Smooth muscle cell (in vitro differentiated cells): ENCODE results near the gene DOCK6. TPM values are rescaled to one million over a fixed set of nuclear protein-coding genes. Genes with fewer than 3 reads are reported as not detected.

Source experiments
- DNase-seq: peaks from one replicate; lab custom pipeline; 2025; ENCODE audit not compliant: unreplicated experiment; lab: John Stamatoyannopoulos, UW
- H2AFZ ChIP-seq: fragments of 200-600 bp; sonication (generic); 2 replicates; pipeline ENCODE4 v1.6.0; 2016; ENCODE audit warnings: antibody characterized with exemption, low read depth, mild to moderate bottlenecking
- H3F3A ChIP-seq: fragments of 200-600 bp; sonication (generic); 2 replicates; pipeline ENCODE4 v1.6.0; 2017; ENCODE audit warnings: antibody characterized with exemption, low read depth
- H3K27ac ChIP-seq: fragments of 200-600 bp; sonication (generic); 2 replicates; pipeline ENCODE4 v1.5.1; 2016; ENCODE audit warnings: low read depth, mild to moderate bottlenecking
- H3K27me3 ChIP-seq: fragments of 200-600 bp; sonication (generic); 2 replicates; pipeline ENCODE4 v1.6.1; 2016; ENCODE audit warnings: low read depth, mild to moderate bottlenecking
- H3K36me3 ChIP-seq: fragments of 200-600 bp; sonication (generic); 2 replicates; pipeline ENCODE4 v1.5.1; 2016; ENCODE audit warnings: low read depth
- H3K4me1 ChIP-seq: fragments of 200-600 bp; sonication (generic); 2 replicates; pipeline ENCODE4 v1.5.1; 2016; ENCODE audit warnings: low read depth
- H3K4me2 ChIP-seq: fragments of 200-600 bp; sonication (generic); 2 replicates; pipeline ENCODE4 v1.6.0; 2016; ENCODE audit warnings: mild to moderate bottlenecking
- H3K4me3 ChIP-seq: fragments of 200-600 bp; sonication (generic); 2 replicates; pipeline ENCODE4 v1.5.1; 2016; ENCODE audit warnings: mild to moderate bottlenecking
- H3K79me2 ChIP-seq: fragments of 200-600 bp; sonication (generic); 2 replicates; pipeline ENCODE4 v1.6.0; 2016; ENCODE audit warnings: low read depth, mild to moderate bottlenecking
- H3K9ac ChIP-seq: fragments of 200-600 bp; sonication (generic); 2 replicates; pipeline ENCODE4 v1.6.0; 2016; ENCODE audit warnings: low read depth
- H3K9me3 ChIP-seq: fragments of 200-600 bp; sonication (generic); replicated peaks from 2 replicates; pipeline ENCODE4 v1.5.1; 2016; ENCODE audit warnings: low read depth
- H4K20me1 ChIP-seq: fragments of 200-600 bp; sonication (generic); 2 replicates; pipeline ENCODE4 v1.6.0; 2016; ENCODE audit warnings: low read depth
- WGBS: methylation state at CpG from one replicate; pipeline ENCODE4 v1.1.7; 2016; ENCODE audit warnings: low lambda C conversion rate; 5-methylcytosine and 5-hydroxymethylcytosine counted together
- polyA plus RNA-seq: library from polyadenylated mRNA; unstranded; fragments of >200 nt; fragmentation: Nextera tagmentation; extraction: Ambion mirVana; gene quantifications from 2 replicates; pipeline ENCODE4 v1.2.1, GENCODE V29; 2016
- total RNA-seq: library from RNA; depleted of rRNA; stranded (reverse); fragments of >200 nt; gene quantifications from 2 replicates; pipeline ENCODE4 v1.2.3, GENCODE V29; 2014
- TF ChIP-seq, protein P1 (sequence below): fragments of 200-600 bp; sonication (generic); IDR thresholded peaks from 2 replicates; pipeline ENCODE4 v1.5.1; 2017; ENCODE audit warnings: borderline replicate concordance, mild to moderate bottlenecking, antibody characterized with exemption; ENCODE audit not compliant: insufficient read depth, poor library complexity, severe bottlenecking

The DOCK6 gene
- total and polyA plus RNA-seq, 2 experiments from 2014 or later, result 13.8 to 14.8 TPM

DNA sequence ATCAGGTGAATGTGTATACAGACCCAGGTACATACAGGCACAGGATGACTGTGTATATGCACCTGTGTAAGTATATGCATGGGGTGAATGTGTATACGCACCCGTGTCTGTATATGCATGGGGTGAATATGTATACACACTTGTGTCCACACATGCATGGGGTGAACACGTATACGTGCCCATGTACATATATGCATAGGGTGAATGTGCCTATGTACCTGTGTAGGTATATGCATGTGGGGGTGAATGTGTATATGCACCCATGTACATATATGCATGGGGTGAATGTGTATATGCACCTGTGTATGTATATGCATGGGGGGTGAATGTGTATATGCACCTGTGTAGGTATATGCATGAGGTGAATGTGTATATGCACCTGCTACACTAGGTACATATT, 29.8 kb downstream of the DOCK6 start:
- no peak for DNase-seq

DNA sequence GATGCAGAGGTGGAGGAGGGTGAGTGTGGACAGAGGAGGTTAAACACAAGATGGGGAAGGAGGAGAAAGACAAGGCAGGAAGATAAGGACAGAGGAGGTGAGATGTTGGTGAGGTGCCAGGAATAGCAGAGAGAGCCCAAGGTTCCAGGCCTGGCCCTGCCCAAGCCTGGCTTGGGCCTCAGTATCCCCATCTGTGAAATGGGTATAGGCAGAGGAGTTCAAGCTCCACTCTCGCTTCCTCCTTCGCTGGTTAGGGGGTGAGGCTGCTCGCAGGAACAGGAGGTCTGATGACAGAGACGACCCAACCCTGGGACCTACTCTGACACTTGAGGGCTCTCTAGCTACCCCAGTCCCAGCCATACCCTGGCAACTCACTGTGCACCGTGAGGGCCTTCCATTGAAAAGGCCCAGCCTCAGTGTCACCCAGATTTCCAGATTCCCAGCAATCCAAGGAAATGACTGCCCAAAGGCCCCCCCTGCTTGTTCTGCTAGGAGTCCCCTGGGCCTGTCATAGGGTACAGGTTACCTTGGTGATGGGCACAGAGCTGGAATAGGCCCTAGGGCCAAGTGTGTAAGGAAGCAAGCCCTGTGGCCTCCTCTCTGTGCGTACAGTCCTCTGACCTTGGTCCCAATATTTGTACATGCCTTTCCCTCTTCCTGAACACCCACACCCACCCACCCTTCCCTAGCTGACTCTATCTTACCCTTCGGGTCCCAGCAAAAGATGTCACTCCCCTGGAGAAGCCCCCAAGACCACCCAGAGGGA, 31.5 kb downstream of the DOCK6 start:
- Histone ChIP-seq H3K4me3 (no peak overlapping the region), H3K27me3 (no peaks in the 10 kb centered on the region), H4K20me1 (no peaks in the 10 kb centered on the region), H3K9ac (no peak overlapping the region), H3K4me2 (no peak overlapping the region), H2AFZ (no peak overlapping the region), H3F3A (no peaks in the 10 kb centered on the region), H3K79me2 (no peaks in the 10 kb centered on the region), H3K9me3 (no peaks in the 10 kb centered on the region), H3K4me1 (no peaks in the 10 kb centered on the region), H3K27ac (no peak overlapping the region), H3K36me3 (no peaks in the 10 kb centered on the region)
- TF ChIP-seq, protein P1, sequence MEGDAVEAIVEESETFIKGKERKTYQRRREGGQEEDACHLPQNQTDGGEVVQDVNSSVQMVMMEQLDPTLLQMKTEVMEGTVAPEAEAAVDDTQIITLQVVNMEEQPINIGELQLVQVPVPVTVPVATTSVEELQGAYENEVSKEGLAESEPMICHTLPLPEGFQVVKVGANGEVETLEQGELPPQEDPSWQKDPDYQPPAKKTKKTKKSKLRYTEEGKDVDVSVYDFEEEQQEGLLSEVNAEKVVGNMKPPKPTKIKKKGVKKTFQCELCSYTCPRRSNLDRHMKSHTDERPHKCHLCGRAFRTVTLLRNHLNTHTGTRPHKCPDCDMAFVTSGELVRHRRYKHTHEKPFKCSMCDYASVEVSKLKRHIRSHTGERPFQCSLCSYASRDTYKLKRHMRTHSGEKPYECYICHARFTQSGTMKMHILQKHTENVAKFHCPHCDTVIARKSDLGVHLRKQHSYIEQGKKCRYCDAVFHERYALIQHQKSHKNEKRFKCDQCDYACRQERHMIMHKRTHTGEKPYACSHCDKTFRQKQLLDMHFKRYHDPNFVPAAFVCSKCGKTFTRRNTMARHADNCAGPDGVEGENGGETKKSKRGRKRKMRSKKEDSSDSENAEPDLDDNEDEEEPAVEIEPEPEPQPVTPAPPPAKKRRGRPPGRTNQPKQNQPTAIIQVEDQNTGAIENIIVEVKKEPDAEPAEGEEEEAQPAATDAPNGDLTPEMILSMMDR, result no peak
- DNase-seq, result no peak
- 88% methylated on average over 7 of the region's 7 CpGs for WGBS

More for the DNA sequence above, 29.8 kb downstream of the DOCK6 start:
- Histone ChIP-seq H3K9ac (no peak overlapping the region), H2AFZ (no peak overlapping the region), H3K27ac (no peak overlapping the region), H3K9me3 (no peaks in the 10 kb centered on the region), H3K4me1 (no peaks in the 10 kb centered on the region), H3K4me3 (no peak overlapping the region), H4K20me1 (no peaks in the 10 kb centered on the region), H3K79me2 (no peaks in the 10 kb centered on the region), H3K36me3 (no peaks in the 10 kb centered on the region), H3K27me3 (no peaks in the 10 kb centered on the region), H3F3A (no peaks in the 10 kb centered on the region), H3K4me2 (no peak overlapping the region)
- WGBS, result 90% methylated on average over 4 of the region's 4 CpGs
- TF ChIP-seq, protein P1, result no peak

DNA sequence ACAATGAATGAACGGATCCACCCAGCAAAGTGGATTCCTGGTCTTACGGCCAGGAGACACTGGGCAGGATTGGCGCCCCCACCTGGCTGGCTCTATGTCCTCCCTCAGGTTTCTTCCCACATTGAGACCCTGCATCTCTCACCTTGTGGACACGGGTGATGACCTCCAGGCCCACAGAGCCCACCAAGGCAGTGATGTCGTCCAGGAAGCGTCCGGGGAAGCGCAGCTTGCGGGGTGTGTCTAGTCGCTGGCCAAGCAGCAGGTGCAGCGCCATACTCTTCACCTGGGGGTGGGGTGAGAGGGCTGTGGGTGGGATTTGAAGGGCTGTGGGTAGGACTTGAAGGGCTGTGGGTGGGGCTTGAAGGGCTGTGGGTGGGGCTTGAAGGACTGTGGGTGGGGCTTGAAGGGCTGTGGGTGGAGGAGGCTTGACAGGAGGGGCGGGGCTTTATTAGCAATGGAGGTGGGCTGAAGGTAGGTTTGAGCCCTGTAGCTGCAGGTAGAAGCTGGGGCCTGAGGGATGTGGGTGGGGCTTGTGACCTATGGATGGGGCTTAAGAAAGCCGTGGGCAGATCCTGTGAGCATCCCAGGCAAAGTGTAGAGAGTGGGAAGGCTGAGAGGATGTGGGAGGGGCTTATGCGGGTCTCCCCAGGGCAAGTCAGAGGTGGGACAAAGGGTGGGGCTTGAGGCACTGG, 35.0 kb downstream of the DOCK6 start:
- Histone ChIP-seq H3K36me3 (peaks cover under 1% of the 10 kb centered on the region), H3K79me2 (no peaks in the 10 kb centered on the region), H2AFZ (no peak overlapping the region), H3K4me1 (no peaks in the 10 kb centered on the region), H3K27me3 (no peaks in the 10 kb centered on the region), H3K9ac (no peak overlapping the region), H3K4me2 (no peak overlapping the region), H3F3A (no peaks in the 10 kb centered on the region), H3K4me3 (no peak overlapping the region), H3K9me3 (no peaks in the 10 kb centered on the region), H4K20me1 (no peaks in the 10 kb centered on the region), H3K27ac (no peak overlapping the region)
- WGBS, result 86% methylated on average over 13 of the region's 14 CpGs
- TF ChIP-seq, protein P1, result no peak
- no peak for DNase-seq
